Suprapubic skin (tissue), 4 donors: Measurements from ENCODE around the gene HECTD1. TPM values are rescaled to one million over a fixed set of nuclear protein-coding genes. Genes with fewer than 3 reads are reported as not detected.

Experiments used
- DNase-seq, 2 donors: peaks; one replicate each; pipeline ENCODE4 v3.0.0-alpha.2; 2019; ENCODE audit warnings: low spot score in 2 of 2
- H3K27ac ChIP-seq: fragments of 200-600 bp; sonication (generic); one replicate; pipeline ENCODE4 v1.5.1; 2019
- H3K27me3 ChIP-seq: fragments of 200-600 bp; sonication (generic); one replicate; pipeline ENCODE4 v1.5.1; 2019
- H3K36me3 ChIP-seq: fragments of 200-600 bp; sonication (generic); one replicate; pipeline ENCODE4 v1.5.1; 2019
- H3K4me1 ChIP-seq: fragments of 200-600 bp; sonication (generic); one replicate; pipeline ENCODE4 v1.5.1; 2019
- H3K4me3 ChIP-seq: fragments of 200-600 bp; sonication (generic); one replicate; pipeline ENCODE4 v1.5.1; 2019; ENCODE audit warnings: mild to moderate bottlenecking
- H3K9me3 ChIP-seq: fragments of 200-600 bp; sonication (generic); one replicate; pipeline ENCODE4 v1.5.1; 2019
- CTCF ChIP-seq, 2 donors: fragments of 200-600 bp in 1 of 2; fragments of 450-650 bp in 1 of 2; sonication (generic) in 1 of 2; IDR thresholded peaks; one replicate each; pipeline ENCODE4 v1.5.1; 2016 to 2019; ENCODE audit warnings: antibody characterized with exemption in 2 of 2, mild to moderate bottlenecking in 1 of 2, moderate library complexity in 1 of 2
- EP300 ChIP-seq: sonication (generic); formaldehyde crosslinking; IDR thresholded peaks from one replicate; pipeline ENCODE4 v1.6.1; 2017; ENCODE audit warnings: antibody characterized with exemption
- POLR2A ChIP-seq, 2 donors: fragments of 450-650 bp; IDR thresholded peaks; one replicate each; pipeline ENCODE4 v1.6.1; 2017; ENCODE audit warnings: antibody characterized with exemption in 2 of 2, mild to moderate bottlenecking in 2 of 2, moderate library complexity in 2 of 2
- POLR2AphosphoS5 ChIP-seq, 3 donors: sonication (generic); formaldehyde crosslinking; IDR thresholded peaks; one replicate each; pipeline ENCODE4 v1.6.1; 2017; ENCODE audit warnings: antibody characterized with exemption in 3 of 3
- WGBS: methylation state at CpG from one replicate; pipeline ENCODE4 v1.1.5; 2018; 5-methylcytosine and 5-hydroxymethylcytosine counted together
- total RNA-seq, 4 donors: library from RNA; depleted of rRNA; stranded (reverse); fragments of >200 nt; gene quantifications; one replicate each; pipeline ENCODE4 v1.1.0, GENCODE V29; 2016

HECTD1 gene
- total RNA-seq, 4 donors from 2014 or later = 197 to 442 (median 271) TPM

GRCh38 chr14:31174433-31174832, 33.2 kb downstream of the HECTD1 start:
- no peak for DNase-seq
- no peak overlapping the region for H3K4me3 ChIP-seq
- H3K27ac ChIP-seq = no peak overlapping the region
- H3K9me3 ChIP-seq = no peaks in the 10 kb centered on the region
- WGBS = 98% methylated on average over 4 of the region's 4 CpGs
- H3K27me3 ChIP-seq = no peaks in the 10 kb centered on the region
- no peaks in the 10 kb centered on the region for H3K4me1 ChIP-seq
- H3K36me3 ChIP-seq = peaks cover 86% of the 10 kb centered on the region
- TF ChIP-seq POLR2AphosphoS5 (IDR thresholded peaks at IDR 0.05) (no peak), CTCF (IDR thresholded peaks at IDR 0.05) (no peak), POLR2A (IDR thresholded peaks at IDR 0.05) (no peak), EP300 (no peak)

GRCh38 chr14:31173120-31173837, 34.3 kb downstream of the HECTD1 start:
- H3K4me3 ChIP-seq = no peak overlapping the region
- H3K27me3 ChIP-seq = no peaks in the 10 kb centered on the region
- no peaks in the 10 kb centered on the region for H3K4me1 ChIP-seq
- TF ChIP-seq EP300 = no peak
- TF ChIP-seq CTCF (IDR thresholded peaks at IDR 0.05) = no peak
- no peak for TF ChIP-seq POLR2A (IDR thresholded peaks at IDR 0.05)
- TF ChIP-seq POLR2AphosphoS5 (IDR thresholded peaks at IDR 0.05) = no peak
- no peak overlapping the region for H3K27ac ChIP-seq
- no peaks in the 10 kb centered on the region for H3K9me3 ChIP-seq
- DNase-seq = no peak
- 96% methylated on average over 15 of the region's 15 CpGs for WGBS
- H3K36me3 ChIP-seq = peaks cover 90% of the 10 kb centered on the region

- WGBS = 74% methylated on average over 6 of the region's 6 CpGs
- no peaks in the 10 kb centered on the region for H3K9me3 ChIP-seq
- peaks cover 90% of the 10 kb centered on the region for H3K36me3 ChIP-seq
- no peak for DNase-seq
- H3K4me3 ChIP-seq = no peak overlapping the region
- H3K4me1 ChIP-seq = no peaks in the 10 kb centered on the region
- TF ChIP-seq CTCF (IDR thresholded peaks at IDR 0.05) = no peak
- no peak for TF ChIP-seq POLR2AphosphoS5 (IDR thresholded peaks at IDR 0.05)
- TF ChIP-seq POLR2A (IDR thresholded peaks at IDR 0.05) = no peak
- no peak for TF ChIP-seq EP300
- H3K27ac ChIP-seq = no peak overlapping the region
- H3K27me3 ChIP-seq = no peaks in the 10 kb centered on the region
These were observed 35.5 kb downstream of the HECTD1 start for GRCh38 chr14:31172084-31172483.

DNA sequence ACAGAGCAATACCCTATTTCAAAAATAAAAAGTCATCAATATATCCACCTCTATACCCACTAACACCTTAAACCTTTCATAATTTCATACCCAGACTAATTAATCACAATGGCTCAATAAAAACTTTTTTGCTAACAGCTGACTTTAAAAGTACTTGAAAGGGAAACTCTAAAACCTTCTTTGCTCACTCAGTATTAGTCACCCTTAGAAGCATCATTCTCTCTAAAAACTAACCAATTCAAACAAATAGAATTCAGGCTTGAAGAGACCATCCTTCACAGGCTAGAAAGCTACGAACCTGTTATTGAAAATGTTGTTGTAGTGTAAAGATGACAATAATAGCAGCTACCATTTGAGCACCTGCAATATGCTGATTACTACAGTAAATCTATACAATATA, 37.2 kb downstream of the HECTD1 start:
- no peak for DNase-seq
- Histone ChIP-seq H3K27me3 (no peaks in the 10 kb centered on the region), H3K9me3 (no peaks in the 10 kb centered on the region), H3K36me3 (peaks cover 90% of the 10 kb centered on the region), H3K4me3 (no peak overlapping the region), H3K27ac (no peak overlapping the region), H3K4me1 (peaks cover 3% of the 10 kb centered on the region)
- no peak for TF ChIP-seq POLR2A (IDR thresholded peaks at IDR 0.05)
- no peak for TF ChIP-seq EP300
- TF ChIP-seq POLR2AphosphoS5 (IDR thresholded peaks at IDR 0.05) = no peak
- TF ChIP-seq CTCF (IDR thresholded peaks at IDR 0.05) = no peak
- WGBS = 90% methylated on average over 1 of the region's 1 CpG

DNA sequence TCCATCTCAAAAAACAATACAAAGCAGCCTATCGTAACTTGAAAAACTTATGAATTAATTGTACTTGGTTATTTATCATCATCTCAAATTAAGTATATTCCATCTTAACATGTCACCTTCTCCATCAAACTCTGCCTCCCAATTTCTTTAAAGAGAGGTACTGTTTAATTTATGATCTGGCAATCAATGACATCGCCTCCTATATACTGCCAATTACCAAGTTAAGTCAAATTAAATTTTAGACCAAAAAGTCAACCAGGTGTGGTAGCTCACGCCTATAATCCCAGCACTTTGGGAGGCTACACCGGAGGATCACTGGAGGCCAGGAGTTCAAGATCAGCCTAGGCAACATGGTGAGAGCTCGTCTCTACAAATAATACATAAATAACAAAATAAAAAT, 37.7 kb downstream of the HECTD1 start:
- Histone ChIP-seq H3K27ac (no peak overlapping the region), H3K27me3 (no peaks in the 10 kb centered on the region), H3K4me3 (no peak overlapping the region), H3K36me3 (peaks cover 84% of the 10 kb centered on the region), H3K4me1 (peaks cover 6% of the 10 kb centered on the region), H3K9me3 (no peaks in the 10 kb centered on the region)
- 97% methylated on average over 5 of the region's 5 CpGs for WGBS
- TF ChIP-seq POLR2A (IDR thresholded peaks at IDR 0.05) = no peak
- TF ChIP-seq EP300 = no peak
- no peak for DNase-seq
